HEK293T (cell line): ENCODE data around the gene CLECL1.

Experiments used
- ARNT ChIP-seq: fragments of 450-650 bp; IDR thresholded peaks from 2 replicates; pipeline ENCODE4 v1.6.1; 2017; ENCODE audit warnings: mild to moderate bottlenecking
- BHLHE40 ChIP-seq: fragments of 450-650 bp; IDR thresholded peaks from 2 replicates; pipeline ENCODE4 v1.6.1; 2016; ENCODE audit warnings: mild to moderate bottlenecking, moderate library complexity, borderline replicate concordance
- CTBP1 ChIP-seq: fragments of 450-650 bp; IDR thresholded peaks from 2 replicates; pipeline ENCODE4 v1.6.1; 2016; ENCODE audit warnings: borderline replicate concordance
- ELF4 ChIP-seq: fragments of 450-650 bp; IDR thresholded peaks from 2 replicates; pipeline ENCODE4 v1.6.1; 2017; ENCODE audit warnings: antibody characterized with exemption
- FOXK2 ChIP-seq: fragments of 450-650 bp; IDR thresholded peaks from 2 replicates; pipeline ENCODE4 v1.6.1; 2016; ENCODE audit warnings: mild to moderate bottlenecking
- FOXM1 ChIP-seq: fragments of 450-650 bp; IDR thresholded peaks from 2 replicates; pipeline ENCODE4 v1.6.1; 2017; ENCODE audit warnings: mild to moderate bottlenecking, borderline replicate concordance
- HDGF ChIP-seq: fragments of 450-650 bp; IDR thresholded peaks from 2 replicates; pipeline ENCODE4 v1.6.1; 2017; ENCODE audit warnings: antibody characterized with exemption, borderline replicate concordance
- LEF1 ChIP-seq: fragments of 450-650 bp; IDR thresholded peaks from 2 replicates; pipeline ENCODE4 v1.6.1; 2017; ENCODE audit warnings: mild to moderate bottlenecking, borderline replicate concordance
- NFRKB ChIP-seq: fragments of 450-650 bp; IDR thresholded peaks from 2 replicates; pipeline ENCODE4 v1.6.1; 2016; ENCODE audit warnings: mild to moderate bottlenecking, moderate library complexity
- SP1 ChIP-seq: fragments of 450-650 bp; IDR thresholded peaks from 2 replicates; pipeline ENCODE4 v1.6.1; 2017
- SUZ12 ChIP-seq: fragments of 450-650 bp; IDR thresholded peaks from 2 replicates; pipeline ENCODE4 v1.6.1; 2016; ENCODE audit warnings: mild to moderate bottlenecking
- TARDBP ChIP-seq: fragments of 450-650 bp; IDR thresholded peaks from 2 replicates; pipeline ENCODE4 v1.6.1; 2016
- ZNF384 ChIP-seq: fragments of 450-650 bp; IDR thresholded peaks from 2 replicates; pipeline ENCODE4 v1.6.1; 2016
- TF ChIP-seq, protein P1 (sequence below): fragments of 450-650 bp; IDR thresholded peaks from 2 replicates; pipeline ENCODE4 v1.6.1; 2016

DNA sequence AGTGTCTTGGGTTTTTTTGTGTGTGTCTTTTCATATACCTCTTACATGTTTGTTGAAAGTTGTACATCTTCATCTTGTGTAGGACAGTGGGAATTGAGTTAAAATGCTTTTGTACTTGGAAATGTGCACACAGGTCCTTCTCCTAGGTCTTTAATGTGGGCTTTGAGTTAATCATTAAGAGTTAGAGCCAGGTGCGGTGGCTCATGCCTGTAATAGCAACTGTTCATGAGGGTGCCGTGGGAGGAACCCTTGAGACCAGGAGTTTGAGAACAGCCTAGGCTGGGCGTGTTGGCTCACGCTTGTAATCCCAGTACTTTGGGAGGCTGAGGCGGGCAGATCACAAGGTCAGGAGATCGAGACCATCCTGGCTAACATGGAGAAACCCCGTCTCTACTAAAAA lies 13.9 kb downstream of the CLECL1 start:
- TF ChIP-seq FOXM1, result no peak
- no peak for TF ChIP-seq SP1
- no peak for TF ChIP-seq TARDBP
- TF ChIP-seq FOXK2, result no peak
- TF ChIP-seq ELF4, result no peak
- TF ChIP-seq, protein P1, sequence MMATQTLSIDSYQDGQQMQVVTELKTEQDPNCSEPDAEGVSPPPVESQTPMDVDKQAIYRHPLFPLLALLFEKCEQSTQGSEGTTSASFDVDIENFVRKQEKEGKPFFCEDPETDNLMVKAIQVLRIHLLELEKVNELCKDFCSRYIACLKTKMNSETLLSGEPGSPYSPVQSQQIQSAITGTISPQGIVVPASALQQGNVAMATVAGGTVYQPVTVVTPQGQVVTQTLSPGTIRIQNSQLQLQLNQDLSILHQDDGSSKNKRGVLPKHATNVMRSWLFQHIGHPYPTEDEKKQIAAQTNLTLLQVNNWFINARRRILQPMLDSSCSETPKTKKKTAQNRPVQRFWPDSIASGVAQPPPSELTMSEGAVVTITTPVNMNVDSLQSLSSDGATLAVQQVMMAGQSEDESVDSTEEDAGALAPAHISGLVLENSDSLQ, result no peak
- no peak for TF ChIP-seq HDGF
- TF ChIP-seq LEF1, result no peak
- TF ChIP-seq CTBP1, result no peak
- no peak for TF ChIP-seq SUZ12
- TF ChIP-seq BHLHE40, result no peak
- TF ChIP-seq ZNF384, result no peak
- TF ChIP-seq ARNT, result no peak
- no peak for TF ChIP-seq NFRKB
